ENCODE measurements around the gene EFTUD2. TPM values are rescaled to one million over a fixed set of nuclear protein-coding genes. Genes with fewer than 3 reads are reported as not detected.
A peak's percentile ranks its signal among the peaks of the same experiment; 100 is the strongest.

Gene EFTUD2
- total and polyA plus RNA-seq, 2 of the 13 experiments (the other 11 are each of a cell fraction or from before 2014, with no cell fraction given) = 111 to 137 TPM

DNA sequence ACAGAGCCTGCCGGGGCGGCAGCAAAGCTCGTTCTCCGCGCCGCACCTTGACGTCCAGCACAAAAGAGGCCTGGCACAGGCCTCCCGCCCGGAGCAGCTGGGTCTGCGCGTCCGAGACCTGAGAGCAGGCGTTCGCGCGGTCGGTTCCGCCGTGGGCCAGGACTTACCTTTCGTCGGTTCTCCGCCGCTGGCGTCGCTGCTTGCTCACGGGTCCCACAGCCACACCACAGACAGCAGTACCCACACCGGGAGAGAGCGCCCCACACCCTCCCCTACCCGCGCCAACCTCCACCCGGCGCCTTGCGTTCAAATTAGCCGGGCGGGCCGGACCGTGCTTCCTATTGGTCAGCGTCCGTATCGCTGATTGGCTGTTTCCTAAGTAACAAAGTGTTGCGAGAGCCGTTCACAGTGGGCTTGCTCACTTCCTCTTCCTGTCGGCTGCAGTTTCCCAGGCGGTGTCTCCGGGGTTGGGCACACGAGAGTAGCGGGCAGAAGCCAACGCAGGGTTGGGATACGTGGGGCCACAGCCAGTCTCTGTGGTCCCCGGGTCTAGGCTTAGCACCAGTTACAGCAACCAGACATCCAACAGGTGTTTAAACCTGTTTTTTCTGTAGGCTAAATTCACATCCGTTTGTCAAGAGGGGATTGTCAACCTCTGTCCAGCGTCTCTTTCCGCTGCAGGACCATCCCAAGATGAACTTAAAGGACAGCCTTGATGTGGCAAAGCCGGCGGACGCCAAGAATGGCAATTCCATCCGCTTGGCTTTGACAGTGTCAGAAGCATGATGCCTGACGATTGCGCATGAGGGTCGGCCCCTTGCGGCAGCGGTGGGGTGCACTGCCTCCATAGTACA is 48.4 kb upstream of the EFTUD2 start, which contains the start of gene KIF18B (continued):
- TF ChIP-seq, protein P1, sequence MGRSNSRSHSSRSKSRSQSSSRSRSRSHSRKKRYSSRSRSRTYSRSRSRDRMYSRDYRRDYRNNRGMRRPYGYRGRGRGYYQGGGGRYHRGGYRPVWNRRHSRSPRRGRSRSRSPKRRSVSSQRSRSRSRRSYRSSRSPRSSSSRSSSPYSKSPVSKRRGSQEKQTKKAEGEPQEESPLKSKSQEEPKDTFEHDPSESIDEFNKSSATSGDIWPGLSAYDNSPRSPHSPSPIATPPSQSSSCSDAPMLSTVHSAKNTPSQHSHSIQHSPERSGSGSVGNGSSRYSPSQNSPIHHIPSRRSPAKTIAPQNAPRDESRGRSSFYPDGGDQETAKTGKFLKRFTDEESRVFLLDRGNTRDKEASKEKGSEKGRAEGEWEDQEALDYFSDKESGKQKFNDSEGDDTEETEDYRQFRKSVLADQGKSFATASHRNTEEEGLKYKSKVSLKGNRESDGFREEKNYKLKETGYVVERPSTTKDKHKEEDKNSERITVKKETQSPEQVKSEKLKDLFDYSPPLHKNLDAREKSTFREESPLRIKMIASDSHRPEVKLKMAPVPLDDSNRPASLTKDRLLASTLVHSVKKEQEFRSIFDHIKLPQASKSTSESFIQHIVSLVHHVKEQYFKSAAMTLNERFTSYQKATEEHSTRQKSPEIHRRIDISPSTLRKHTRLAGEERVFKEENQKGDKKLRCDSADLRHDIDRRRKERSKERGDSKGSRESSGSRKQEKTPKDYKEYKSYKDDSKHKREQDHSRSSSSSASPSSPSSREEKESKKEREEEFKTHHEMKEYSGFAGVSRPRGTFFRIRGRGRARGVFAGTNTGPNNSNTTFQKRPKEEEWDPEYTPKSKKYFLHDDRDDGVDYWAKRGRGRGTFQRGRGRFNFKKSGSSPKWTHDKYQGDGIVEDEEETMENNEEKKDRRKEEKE (IDR thresholded peaks at IDR 0.05) = no peak
- TF ChIP-seq ZNF720 (CRISPR knock-in tag; IDR thresholded peaks at IDR 0.05) (no peak), ZNF615 (CRISPR knock-in tag; IDR thresholded peaks at IDR 0.05; ENCODE audit: borderline replicate concordance) (no peak), POGZ (CRISPR knock-in tag; IDR thresholded peaks at IDR 0.05) (peak; percentile 69; the same call in 1 of the 2 replicates), TP53 (CRISPR knock-in tag; conservative IDR thresholded peaks at IDR 0.05) (0 out of 2 replicates have a peak, but pooled peaks have one; percentile 54), ZNF331 (CRISPR knock-in tag; IDR thresholded peaks at IDR 0.05) (peak; percentile 12; the same call in 1 of the 2 replicates), POLR2AphosphoS5 (IDR thresholded peaks at IDR 0.05; ENCODE audit: low read depth, low read length) (peak; percentile 99), ZNF383 (CRISPR knock-in tag; IDR thresholded peaks at IDR 0.05; ENCODE audit: borderline replicate concordance) (no peak; the same call in 1 of the 2 replicates), GFI1 (CRISPR knock-in tag; IDR thresholded peaks at IDR 0.05; ENCODE audit: borderline replicate concordance) (peak; percentile 32; the same call in 1 of the 2 replicates), ZNF549 (CRISPR knock-in tag; IDR thresholded peaks at IDR 0.05) (no peak), NFE2L1 (CRISPR knock-in tag; IDR thresholded peaks at IDR 0.05; ENCODE audit: borderline replicate concordance) (no peak), SETDB1 (CRISPR knock-in tag; IDR thresholded peaks at IDR 0.05; ENCODE audit: borderline replicate concordance) (no peak), ZNF672 (CRISPR knock-in tag; IDR thresholded peaks at IDR 0.05) (no peak), ZNF496 (CRISPR knock-in tag; IDR thresholded peaks at IDR 0.05; ENCODE audit: insufficient replicate concordance) (no peak), ZNF224 (CRISPR knock-in tag; IDR thresholded peaks at IDR 0.05) (no peak), NFKB2 (CRISPR knock-in tag; IDR thresholded peaks at IDR 0.05; ENCODE audit: borderline replicate concordance) (peak; percentile 89; the same call in 1 of the 2 replicates), BRD4 (CRISPR knock-in tag; IDR thresholded peaks at IDR 0.05) (no peak; the same call in 1 of the 2 replicates), HNRNPK (IDR thresholded peaks at IDR 0.05; ENCODE audit: low read depth, low read length, poor library complexity, severe bottlenecking) (no peak)
- TF ChIP-seq, protein P2, sequence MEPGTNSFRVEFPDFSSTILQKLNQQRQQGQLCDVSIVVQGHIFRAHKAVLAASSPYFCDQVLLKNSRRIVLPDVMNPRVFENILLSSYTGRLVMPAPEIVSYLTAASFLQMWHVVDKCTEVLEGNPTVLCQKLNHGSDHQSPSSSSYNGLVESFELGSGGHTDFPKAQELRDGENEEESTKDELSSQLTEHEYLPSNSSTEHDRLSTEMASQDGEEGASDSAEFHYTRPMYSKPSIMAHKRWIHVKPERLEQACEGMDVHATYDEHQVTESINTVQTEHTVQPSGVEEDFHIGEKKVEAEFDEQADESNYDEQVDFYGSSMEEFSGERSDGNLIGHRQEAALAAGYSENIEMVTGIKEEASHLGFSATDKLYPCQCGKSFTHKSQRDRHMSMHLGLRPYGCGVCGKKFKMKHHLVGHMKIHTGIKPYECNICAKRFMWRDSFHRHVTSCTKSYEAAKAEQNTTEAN (CRISPR knock-in tag; conservative IDR thresholded peaks at IDR 0.05) = peak; percentile 88
- TF ChIP-seq, protein P3, sequence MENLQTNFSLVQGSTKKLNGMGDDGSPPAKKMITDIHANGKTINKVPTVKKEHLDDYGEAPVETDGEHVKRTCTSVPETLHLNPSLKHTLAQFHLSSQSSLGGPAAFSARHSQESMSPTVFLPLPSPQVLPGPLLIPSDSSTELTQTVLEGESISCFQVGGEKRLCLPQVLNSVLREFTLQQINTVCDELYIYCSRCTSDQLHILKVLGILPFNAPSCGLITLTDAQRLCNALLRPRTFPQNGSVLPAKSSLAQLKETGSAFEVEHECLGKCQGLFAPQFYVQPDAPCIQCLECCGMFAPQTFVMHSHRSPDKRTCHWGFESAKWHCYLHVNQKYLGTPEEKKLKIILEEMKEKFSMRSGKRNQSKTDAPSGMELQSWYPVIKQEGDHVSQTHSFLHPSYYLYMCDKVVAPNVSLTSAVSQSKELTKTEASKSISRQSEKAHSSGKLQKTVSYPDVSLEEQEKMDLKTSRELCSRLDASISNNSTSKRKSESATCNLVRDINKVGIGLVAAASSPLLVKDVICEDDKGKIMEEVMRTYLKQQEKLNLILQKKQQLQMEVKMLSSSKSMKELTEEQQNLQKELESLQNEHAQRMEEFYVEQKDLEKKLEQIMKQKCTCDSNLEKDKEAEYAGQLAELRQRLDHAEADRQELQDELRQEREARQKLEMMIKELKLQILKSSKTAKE (CRISPR knock-in tag; IDR thresholded peaks at IDR 0.05; ENCODE audit: borderline replicate concordance) = 0 out of 2 replicates have a peak, but pooled peaks have one; percentile 16
- TF ChIP-seq, protein P4, sequence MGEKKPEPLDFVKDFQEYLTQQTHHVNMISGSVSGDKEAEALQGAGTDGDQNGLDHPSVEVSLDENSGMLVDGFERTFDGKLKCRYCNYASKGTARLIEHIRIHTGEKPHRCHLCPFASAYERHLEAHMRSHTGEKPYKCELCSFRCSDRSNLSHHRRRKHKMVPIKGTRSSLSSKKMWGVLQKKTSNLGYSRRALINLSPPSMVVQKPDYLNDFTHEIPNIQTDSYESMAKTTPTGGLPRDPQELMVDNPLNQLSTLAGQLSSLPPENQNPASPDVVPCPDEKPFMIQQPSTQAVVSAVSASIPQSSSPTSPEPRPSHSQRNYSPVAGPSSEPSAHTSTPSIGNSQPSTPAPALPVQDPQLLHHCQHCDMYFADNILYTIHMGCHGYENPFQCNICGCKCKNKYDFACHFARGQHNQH (CRISPR knock-in tag; IDR thresholded peaks at IDR 0.05) = peak; percentile 55; the same call in 1 of the 2 replicates
